Vagina (tissue), 2 donors: Measurements from ENCODE around the gene WDR19.

Source experiments
- POLR2AphosphoS5 ChIP-seq, 2 donors: sonication (generic); formaldehyde crosslinking; IDR thresholded peaks; one replicate each; pipeline ENCODE4 v1.9.0; 2017; ENCODE audit warnings: antibody characterized with exemption in 2 of 2, mild to moderate bottlenecking in 2 of 2, low read depth in 1 of 2; ENCODE audit not compliant: insufficient read depth in 1 of 2
- TF ChIP-seq, protein P1 (sequence below), 3 experiments: fragments of 450-650 bp in 2 of 3; fragments of 200-600 bp in 1 of 3; sonication (generic) in 1 of 3; IDR thresholded peaks; one replicate each; pipeline ENCODE4 v1.5.1; 2017 to 2019; ENCODE audit warnings: antibody characterized with exemption in 3 of 3, mild to moderate bottlenecking in 2 of 3, moderate library complexity in 2 of 3

DNA sequence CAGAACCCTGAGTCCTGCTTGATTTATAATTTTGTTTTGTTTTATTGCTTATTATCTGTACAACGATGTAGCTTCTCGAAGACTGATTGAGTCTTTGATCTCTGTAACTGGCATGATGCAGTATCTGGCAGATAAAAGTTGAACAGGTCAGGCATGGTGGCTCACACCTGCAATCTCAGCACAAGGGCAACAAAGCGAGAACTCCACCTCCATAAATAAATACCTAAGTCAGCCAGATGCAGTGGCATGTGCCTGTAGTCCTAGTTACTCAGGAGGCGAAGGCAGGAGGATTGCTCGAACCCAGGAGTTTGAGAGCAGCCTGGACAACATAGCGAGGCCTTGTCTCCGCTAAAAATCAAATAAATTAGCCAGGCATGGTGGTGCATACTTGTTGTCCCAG lies 15.7 kb upstream of the WDR19 start:
- TF ChIP-seq, protein P1, sequence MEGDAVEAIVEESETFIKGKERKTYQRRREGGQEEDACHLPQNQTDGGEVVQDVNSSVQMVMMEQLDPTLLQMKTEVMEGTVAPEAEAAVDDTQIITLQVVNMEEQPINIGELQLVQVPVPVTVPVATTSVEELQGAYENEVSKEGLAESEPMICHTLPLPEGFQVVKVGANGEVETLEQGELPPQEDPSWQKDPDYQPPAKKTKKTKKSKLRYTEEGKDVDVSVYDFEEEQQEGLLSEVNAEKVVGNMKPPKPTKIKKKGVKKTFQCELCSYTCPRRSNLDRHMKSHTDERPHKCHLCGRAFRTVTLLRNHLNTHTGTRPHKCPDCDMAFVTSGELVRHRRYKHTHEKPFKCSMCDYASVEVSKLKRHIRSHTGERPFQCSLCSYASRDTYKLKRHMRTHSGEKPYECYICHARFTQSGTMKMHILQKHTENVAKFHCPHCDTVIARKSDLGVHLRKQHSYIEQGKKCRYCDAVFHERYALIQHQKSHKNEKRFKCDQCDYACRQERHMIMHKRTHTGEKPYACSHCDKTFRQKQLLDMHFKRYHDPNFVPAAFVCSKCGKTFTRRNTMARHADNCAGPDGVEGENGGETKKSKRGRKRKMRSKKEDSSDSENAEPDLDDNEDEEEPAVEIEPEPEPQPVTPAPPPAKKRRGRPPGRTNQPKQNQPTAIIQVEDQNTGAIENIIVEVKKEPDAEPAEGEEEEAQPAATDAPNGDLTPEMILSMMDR (IDR thresholded peaks at IDR 0.05): no peak
- TF ChIP-seq POLR2AphosphoS5 (IDR thresholded peaks at IDR 0.05; ENCODE audit: insufficient read depth in 1 of 2, low read depth in 1 of 2): no peak
